Measurements from ENCODE around the gene KRT83.
"Not testable (repeated sequence)": the region's sequence is repeated elsewhere in the genome, so short reads cannot be mapped to it uniquely, and the experiment has no call there.

KRT83 gene

GRCh38 chr12:52298677-52299190, 22.5 kb downstream of the KRT83 start:
- TF ChIP-seq, protein P1, sequence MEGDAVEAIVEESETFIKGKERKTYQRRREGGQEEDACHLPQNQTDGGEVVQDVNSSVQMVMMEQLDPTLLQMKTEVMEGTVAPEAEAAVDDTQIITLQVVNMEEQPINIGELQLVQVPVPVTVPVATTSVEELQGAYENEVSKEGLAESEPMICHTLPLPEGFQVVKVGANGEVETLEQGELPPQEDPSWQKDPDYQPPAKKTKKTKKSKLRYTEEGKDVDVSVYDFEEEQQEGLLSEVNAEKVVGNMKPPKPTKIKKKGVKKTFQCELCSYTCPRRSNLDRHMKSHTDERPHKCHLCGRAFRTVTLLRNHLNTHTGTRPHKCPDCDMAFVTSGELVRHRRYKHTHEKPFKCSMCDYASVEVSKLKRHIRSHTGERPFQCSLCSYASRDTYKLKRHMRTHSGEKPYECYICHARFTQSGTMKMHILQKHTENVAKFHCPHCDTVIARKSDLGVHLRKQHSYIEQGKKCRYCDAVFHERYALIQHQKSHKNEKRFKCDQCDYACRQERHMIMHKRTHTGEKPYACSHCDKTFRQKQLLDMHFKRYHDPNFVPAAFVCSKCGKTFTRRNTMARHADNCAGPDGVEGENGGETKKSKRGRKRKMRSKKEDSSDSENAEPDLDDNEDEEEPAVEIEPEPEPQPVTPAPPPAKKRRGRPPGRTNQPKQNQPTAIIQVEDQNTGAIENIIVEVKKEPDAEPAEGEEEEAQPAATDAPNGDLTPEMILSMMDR (IDR thresholded peaks at IDR 0.05; ENCODE audit: insufficient read depth, low read depth, low read length, missing control alignments) = no peak
- DNase-seq (ENCODE audit: low read depth) = no peak

GRCh38 chr12:52296572-52297215, 24.5 kb downstream of the KRT83 start:
- DNase-seq (ENCODE audit: low read depth) = no peak
- TF ChIP-seq, protein P1 (IDR thresholded peaks at IDR 0.05; ENCODE audit: insufficient read depth, low read depth, low read length, missing control alignments) = no peak
- no peak overlapping the region for H3K4me3 ChIP-seq (ENCODE audit: low read depth, low read length)

More at GRCh38 chr12:52298677-52299190, 22.5 kb downstream of the KRT83 start:
- H3K4me3 ChIP-seq (ENCODE audit: low read depth, low read length) = no peak overlapping the region

DNA sequence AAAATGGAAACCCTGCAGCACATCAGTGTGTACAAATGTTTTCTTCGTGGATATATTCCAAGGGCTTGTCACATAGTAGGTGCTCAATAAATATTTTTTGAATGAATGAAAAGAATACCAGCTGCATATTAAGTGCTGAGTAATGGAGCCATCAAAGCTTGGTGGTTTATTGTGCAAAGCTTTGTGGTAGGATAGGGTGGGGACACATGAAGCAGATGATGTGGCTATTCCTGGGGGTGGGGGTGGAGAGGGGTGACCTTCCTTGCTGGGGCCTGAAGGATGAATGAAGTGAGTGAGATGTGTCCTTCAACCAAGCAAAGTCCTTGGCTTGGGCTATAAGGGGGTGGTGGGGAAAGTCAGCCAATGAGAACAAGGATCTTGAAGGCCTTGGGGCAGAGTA, 25.5 kb downstream of the KRT83 start:
- no peak overlapping the region for H3K4me3 ChIP-seq (ENCODE audit: low read depth, low read length)
- DNase-seq (ENCODE audit: low read depth) = no peak
- TF ChIP-seq, protein P1 (IDR thresholded peaks at IDR 0.05; ENCODE audit: insufficient read depth, low read depth, low read length, missing control alignments) = no peak

DNA sequence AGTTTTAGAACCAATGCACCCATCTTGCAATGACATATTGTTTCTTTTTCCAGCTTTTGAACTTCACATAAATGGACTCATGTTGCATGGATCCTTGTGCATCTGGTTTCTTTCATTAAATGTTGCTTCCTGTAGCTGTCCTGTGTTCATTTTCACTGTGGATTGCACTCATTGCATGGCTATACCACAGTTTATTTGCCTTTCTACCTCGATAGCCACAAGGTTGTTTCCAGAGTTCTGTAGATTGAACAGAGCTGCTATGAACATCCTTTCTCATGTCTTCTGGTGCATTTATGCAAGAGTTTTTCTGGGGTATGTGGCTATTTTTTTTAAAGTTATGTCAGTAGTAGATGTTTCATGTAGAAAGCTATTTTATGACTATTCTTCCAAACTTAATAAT, 26.4 kb downstream of the KRT83 start:
- no peak overlapping the region for H3K4me3 ChIP-seq (ENCODE audit: low read depth, low read length)
- DNase-seq (ENCODE audit: low read depth) = no peak
- TF ChIP-seq, protein P1 (IDR thresholded peaks at IDR 0.05; ENCODE audit: insufficient read depth, low read depth, low read length, missing control alignments) = no peak

GRCh38 chr12:52293926-52294325, 27.3 kb downstream of the KRT83 start:
- TF ChIP-seq, protein P1 (IDR thresholded peaks at IDR 0.05; ENCODE audit: insufficient read depth, low read depth, low read length, missing control alignments) = no peak
- no peak for DNase-seq (ENCODE audit: low read depth)
- no peak overlapping the region for H3K4me3 ChIP-seq (ENCODE audit: low read depth, low read length)

- TF ChIP-seq, protein P1 (IDR thresholded peaks at IDR 0.05; ENCODE audit: insufficient read depth, low read depth, low read length, missing control alignments) = no peak
- no peak for DNase-seq (ENCODE audit: low read depth)
- H3K4me3 ChIP-seq (ENCODE audit: low read depth, low read length) = no peak within 1 kb of the TSS
Measured at GRCh38 chr12:52291267-52291935, 29.8 kb downstream of the KRT83 start, which contains the start of gene KRT81. TSS of gene KRT81 (minus strand) at chr12:52291534. CDS start at chr12:52291465, 69 bp downstream.

DNA sequence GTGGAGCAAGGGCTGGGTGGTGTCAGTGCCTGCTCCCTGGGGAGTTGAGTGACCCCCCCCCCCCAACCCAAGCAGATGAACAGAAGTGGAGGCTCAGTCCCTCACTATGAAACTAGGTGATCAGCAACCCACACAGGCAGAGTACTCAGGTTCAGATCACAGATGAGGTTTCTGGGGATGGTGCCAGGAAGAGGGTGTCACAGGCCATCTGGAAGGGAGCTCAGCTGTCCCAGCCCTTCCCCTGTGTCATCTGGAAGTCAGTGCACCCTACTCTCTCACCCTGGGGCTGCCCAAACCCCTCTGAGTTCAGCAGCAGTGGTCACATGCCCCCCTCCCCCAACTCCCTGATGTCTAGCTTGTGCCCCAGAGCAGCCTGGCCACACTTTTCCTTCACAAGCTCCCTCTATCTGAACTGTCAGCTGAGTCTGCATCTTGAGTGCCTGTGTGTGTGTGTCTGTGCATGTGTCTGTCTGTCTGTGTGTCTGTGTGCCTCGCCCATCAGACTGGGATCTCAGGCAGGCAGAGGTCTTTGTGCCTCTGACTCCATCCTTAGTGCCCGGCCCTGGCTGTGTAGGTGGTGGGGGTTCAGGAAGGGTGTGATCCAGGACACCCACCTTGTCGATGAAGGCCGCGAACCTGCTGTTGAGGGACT, 30.6 kb downstream of the KRT83 start:
- DNase-seq (ENCODE audit: low read depth); H3K4me3 ChIP-seq (ENCODE audit: low read depth, low read length): not testable (repeated sequence)

GRCh38 chr12:52287816-52288805, 33.1 kb downstream of the KRT83 start:
- H3K4me3 ChIP-seq (ENCODE audit: low read depth, low read length) = not testable (repeated sequence)
- DNase-seq (ENCODE audit: low read depth) = peak; percentile 68
